Adrenal gland (tissue), 12 donors: Measurements from ENCODE around the gene TMOD4. TPM values are rescaled to one million over a fixed set of nuclear protein-coding genes. Genes with fewer than 3 reads are reported as not detected.

Experiments used
- DNase-seq, 7 donors: peaks; one replicate each; pipeline ENCODE4 v3.0.0-alpha.2; 2019 to 2020
- H3K27ac ChIP-seq, 5 donors: fragments of 200-600 bp; sonication (generic) in 4 of 5; 1 replicate in 3 of 5; 2 replicates in 2 of 5; pipeline versions ENCODE4 v1.5.1 to v1.8.0; 2016 to 2020; ENCODE audit warnings: mild to moderate bottlenecking in 1 of 5
- H3K27me3 ChIP-seq: fragments of 200-600 bp; 2 replicates; pipeline ENCODE4 v1.8.0; 2021
- H3K36me3 ChIP-seq, 2 donors: fragments of 200-600 bp; replicated peaks in 1 of 2; 1 replicate in 1 of 2; 2 replicates in 1 of 2; pipeline versions ENCODE4 v1.5.1 to v1.8.0; 2018 to 2022
- H3K4me1 ChIP-seq, 2 donors: fragments of 200-600 bp; replicated peaks in 1 of 2; 1 replicate in 1 of 2; 2 replicates in 1 of 2; pipeline versions ENCODE4 v1.5.1 to v1.8.0; 2018 to 2021
- H3K4me3 ChIP-seq, 4 donors: fragments of 200-600 bp; sonication (generic) in 3 of 4; one replicate each; pipeline ENCODE4 v1.5.1; 2016 to 2018
- H3K9me3 ChIP-seq, 3 donors: fragments of 200-600 bp; sonication (generic) in 1 of 3; replicated peaks in 1 of 3; 1 replicate in 2 of 3; 2 replicates in 1 of 3; pipeline versions ENCODE4 v1.5.1 to v1.8.0; 2016 to 2021
- POLR2A ChIP-seq, 2 donors: fragments of 450-650 bp; IDR thresholded peaks; one replicate each; pipeline ENCODE4 v1.6.1; 2017; ENCODE audit warnings: antibody characterized with exemption in 2 of 2, mild to moderate bottlenecking in 2 of 2, moderate library complexity in 1 of 2
- WGBS, 4 donors: extraction: QIAGEN DNeasy Blood & Tissue Kit in 2 of 4; methylation state at CpG; one replicate each; pipeline versions ENCODE4 v1.1.5 to v1.1.7; 2013 to 2017; 5-methylcytosine and 5-hydroxymethylcytosine counted together
- intact Hi-C, 2 donors: fragments of 100-400 bp; cut with DNase I; formaldehyde crosslinking; loops; one replicate each; pipeline versions ENCODE4 v1.14.1 to v1.15.0; 2022 to 2023
- polyA plus RNA-seq, 3 donors: library from polyadenylated mRNA; stranded (reverse); fragments of 200-250 nt in 2 of 3; fragments of 350-450 nt in 1 of 3; fragmentation: Illumina TruSeq in 1 of 3; extraction: RNeasy Lipid Tissue Mini Kit (QIAGEN cat#74804) in 1 of 3; gene quantifications; one replicate each; pipeline ENCODE4 v1.2.3, GENCODE V29; 2013 to 2014
- total RNA-seq, 9 donors: library from RNA; depleted of rRNA in 4 of 9; stranded (reverse); fragments of >200 nt in 4 of 9; fragments of 120-200 nt in 1 of 9; fragmentation: NEBNext Ultra II Directional in 1 of 9; extraction: Animal tissue kit (Norgen Biotek cat#: 25700) in 1 of 9; gene quantifications; one replicate each; pipeline versions ENCODE4 v1.1.0 to v1.2.4, GENCODE V29; 2013 to 2023
- TF ChIP-seq, protein P1 (sequence below), 6 experiments: fragments of 450-650 bp in 4 of 6; fragments of 200-600 bp in 2 of 6; sonication (generic) in 1 of 6; IDR thresholded peaks; 1 replicate in 5 of 6; 2 replicates in 1 of 6; pipeline versions ENCODE4 v1.5.1 to v1.8.0; 2016 to 2021; ENCODE audit warnings: antibody characterized with exemption in 6 of 6, mild to moderate bottlenecking in 2 of 6, moderate library complexity in 1 of 6
- donor health status: healthy with polysubstance abuse.
- donor health status: Bipolar disorder and iron deficiency.
- donor health status: DM: yes; HTN: yes; CAD: no.
- donor health status: DM: no; HTN: no; CAD: no.
- donor health status: DM: no; HTN: no; CAD: no.
- donor health status: DM: yes; HTN: yes; CAD: no.

Gene TMOD4
- total and polyA plus RNA-seq, 12 donors: 0.28 to 1.2 (median 0.84) TPM; not detected in 7

DNA sequence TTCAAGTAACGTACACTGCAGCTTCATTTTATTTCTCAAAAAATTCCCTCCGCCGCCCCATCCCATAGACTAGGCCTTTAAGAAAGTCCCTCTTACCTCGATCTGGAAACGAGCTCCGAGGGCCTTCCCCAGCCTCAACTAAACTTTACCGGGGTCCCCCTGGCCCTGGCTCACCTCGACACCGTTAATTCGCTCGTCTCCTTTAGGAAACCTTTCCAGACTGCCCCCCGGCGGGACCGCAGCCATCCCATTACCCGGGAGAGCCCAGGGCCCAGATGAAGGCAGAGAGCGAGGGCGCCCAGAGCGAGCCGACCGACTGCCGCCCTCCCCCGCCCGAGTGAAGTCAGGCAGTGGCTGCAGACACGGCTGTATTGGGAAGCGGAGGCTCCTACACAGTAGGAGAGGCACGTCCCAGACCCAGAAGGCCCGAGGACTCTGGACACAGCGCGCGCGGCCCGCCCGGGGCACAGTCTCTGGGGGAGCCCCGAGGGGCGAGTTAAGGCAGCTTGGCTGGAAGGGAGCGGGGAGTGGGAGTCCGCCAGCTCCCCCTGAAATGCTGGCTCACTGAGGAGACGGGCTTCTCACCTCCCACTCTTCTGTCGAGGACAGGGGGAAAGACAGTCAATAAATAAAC is 44.0 kb downstream of the TMOD4 start:
- intact Hi-C loops: no loop called here
- Histone ChIP-seq H3K4me3 (peak overlapping the region in 1 of 4 donors; percentile 39), H3K27me3 (no peaks in the 10 kb centered on the region), H3K4me1 (peaks cover 7 to 11% of the 10 kb centered on the region in 2 donors), H3K27ac (peak overlapping the region in 2 of 5 donors; percentile 31 to 52), H3K36me3 (no peaks in the 10 kb centered on the region), H3K9me3 (no peaks in the 10 kb centered on the region)
- TF ChIP-seq, protein P1, sequence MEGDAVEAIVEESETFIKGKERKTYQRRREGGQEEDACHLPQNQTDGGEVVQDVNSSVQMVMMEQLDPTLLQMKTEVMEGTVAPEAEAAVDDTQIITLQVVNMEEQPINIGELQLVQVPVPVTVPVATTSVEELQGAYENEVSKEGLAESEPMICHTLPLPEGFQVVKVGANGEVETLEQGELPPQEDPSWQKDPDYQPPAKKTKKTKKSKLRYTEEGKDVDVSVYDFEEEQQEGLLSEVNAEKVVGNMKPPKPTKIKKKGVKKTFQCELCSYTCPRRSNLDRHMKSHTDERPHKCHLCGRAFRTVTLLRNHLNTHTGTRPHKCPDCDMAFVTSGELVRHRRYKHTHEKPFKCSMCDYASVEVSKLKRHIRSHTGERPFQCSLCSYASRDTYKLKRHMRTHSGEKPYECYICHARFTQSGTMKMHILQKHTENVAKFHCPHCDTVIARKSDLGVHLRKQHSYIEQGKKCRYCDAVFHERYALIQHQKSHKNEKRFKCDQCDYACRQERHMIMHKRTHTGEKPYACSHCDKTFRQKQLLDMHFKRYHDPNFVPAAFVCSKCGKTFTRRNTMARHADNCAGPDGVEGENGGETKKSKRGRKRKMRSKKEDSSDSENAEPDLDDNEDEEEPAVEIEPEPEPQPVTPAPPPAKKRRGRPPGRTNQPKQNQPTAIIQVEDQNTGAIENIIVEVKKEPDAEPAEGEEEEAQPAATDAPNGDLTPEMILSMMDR (IDR thresholded peaks at IDR 0.05): no peak
- TF ChIP-seq POLR2A (IDR thresholded peaks at IDR 0.05): no peak
- WGBS, 4 donors: 39 to 68% (median 54%) methylated on average over 21 to 39 of the region's 39 CpGs
- peak in 1 of 7 donors; percentile 51 for DNase-seq

DNA sequence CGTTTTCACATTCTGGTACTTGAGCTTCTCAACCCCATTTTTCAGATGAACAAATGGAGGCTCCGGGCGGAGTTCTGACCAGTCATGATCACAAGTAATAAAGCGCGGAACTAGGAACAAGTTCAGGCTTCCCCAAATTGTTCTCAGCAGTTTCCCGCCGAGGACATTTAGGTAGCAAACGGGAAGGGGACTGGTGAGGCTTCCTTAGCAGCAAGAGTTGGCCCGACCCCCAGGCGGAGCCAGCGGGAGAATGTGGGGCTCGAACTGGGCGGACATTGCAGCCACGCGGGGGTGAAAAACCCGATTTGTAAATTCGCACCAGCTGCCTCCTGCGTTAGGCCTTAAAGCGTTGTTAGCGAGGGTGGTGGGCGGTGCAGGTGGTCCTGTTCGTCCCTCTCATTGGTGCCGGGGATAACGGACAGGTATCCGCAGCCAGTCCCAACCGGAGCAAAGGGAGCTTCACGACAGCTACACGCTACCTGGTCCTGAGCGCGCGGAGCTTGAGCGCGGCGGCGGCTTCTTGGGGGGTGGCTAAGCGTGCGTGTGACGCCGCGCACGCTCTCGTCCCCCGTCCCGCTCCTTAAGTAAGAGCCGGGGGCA is 44.7 kb downstream of the TMOD4 start:
- intact Hi-C loops: no loop called here
- H3K36me3 ChIP-seq: no peaks in the 10 kb centered on the region
- no peaks in the 10 kb centered on the region for H3K9me3 ChIP-seq
- H3K27me3 ChIP-seq: no peaks in the 10 kb centered on the region
- 30 to 48% (median 38%) methylated on average over 37 to 45 of the region's 45 CpGs for WGBS, 4 donors
- peak overlapping the region in 1 of 4 donors; percentile 39 for H3K4me3 ChIP-seq
- peaks cover 7 to 11% of the 10 kb centered on the region in 2 donors for H3K4me1 ChIP-seq
- H3K27ac ChIP-seq: peak overlapping the region in 2 of 5 donors; percentile 31 to 52
- TF ChIP-seq POLR2A (IDR thresholded peaks at IDR 0.05): no peak
- TF ChIP-seq, protein P1 (IDR thresholded peaks at IDR 0.05): no peak
- DNase-seq: peak; percentile 54 to 91 (median 63)

DNA sequence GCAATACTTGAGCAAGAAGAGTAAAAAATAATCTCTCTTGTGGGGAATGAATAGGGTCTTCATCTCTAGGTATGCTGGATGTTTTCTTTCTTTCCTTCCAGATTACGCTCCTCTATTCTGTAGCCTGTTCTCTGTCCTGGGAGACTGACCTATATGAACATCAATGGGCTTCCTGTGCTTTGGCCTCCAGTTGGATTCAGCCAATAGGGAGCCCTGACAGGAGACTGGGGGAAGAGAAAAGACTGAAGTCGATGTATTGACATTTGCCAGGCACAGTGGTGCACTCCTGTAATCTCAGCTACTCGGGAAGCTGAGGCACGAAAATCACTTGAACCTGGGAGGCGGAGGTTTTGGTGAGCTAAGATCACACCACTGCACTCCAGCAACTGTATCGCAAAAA is 47.0 kb downstream of the TMOD4 start:
- H3K4me3 ChIP-seq: no peak overlapping the region
- TF ChIP-seq, protein P1 (IDR thresholded peaks at IDR 0.05): no peak
- TF ChIP-seq POLR2A (IDR thresholded peaks at IDR 0.05): no peak
- H3K27ac ChIP-seq: no peak overlapping the region
- H3K4me1 ChIP-seq: peaks cover 7 to 11% of the 10 kb centered on the region in 2 donors
- H3K36me3 ChIP-seq: no peaks in the 10 kb centered on the region
- H3K27me3 ChIP-seq: no peaks in the 10 kb centered on the region
- no peaks in the 10 kb centered on the region for H3K9me3 ChIP-seq
- 78 to 90% (median 88%) methylated on average over 6 of the region's 6 CpGs for WGBS, 4 donors
- intact Hi-C loops: no loop called here
- DNase-seq: no peak

DNA sequence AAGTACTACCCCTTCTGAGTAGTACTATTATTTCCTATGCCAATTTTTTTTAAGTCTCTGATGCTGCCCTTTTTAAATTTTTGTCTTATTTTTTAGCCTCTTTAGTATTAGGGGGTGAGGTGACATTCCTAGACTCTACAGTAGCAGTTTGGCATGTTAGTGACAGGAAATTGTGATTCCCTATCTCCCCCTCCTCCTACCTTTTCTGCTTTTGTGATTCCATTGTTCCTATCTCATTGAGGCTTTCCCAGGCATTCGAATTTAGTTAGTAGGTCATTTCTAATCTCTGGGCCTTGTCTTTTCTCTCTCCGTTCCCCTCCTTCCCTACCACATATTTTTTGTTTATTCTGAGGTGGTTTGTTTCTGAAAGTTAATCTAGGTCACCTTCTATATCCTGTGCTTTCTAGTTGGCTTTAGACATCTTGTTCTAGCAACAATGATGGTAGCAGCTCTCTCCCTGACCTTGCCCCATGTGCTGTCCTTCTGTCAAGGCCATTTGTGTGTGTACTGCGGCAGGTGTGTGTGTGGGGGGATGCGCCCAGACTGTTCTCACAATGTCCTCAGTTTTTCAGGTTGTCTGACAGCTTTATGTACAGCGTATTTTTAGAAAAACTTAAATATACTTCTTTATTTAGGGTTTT is 50.9 kb downstream of the TMOD4 start:
- Histone ChIP-seq H3K36me3 (peaks cover 0 to 4% of the 10 kb centered on the region in 2 donors), H3K4me3 (no peak overlapping the region), H3K9me3 (no peaks in the 10 kb centered on the region), H3K27ac (no peak overlapping the region), H3K4me1 (no peaks in the 10 kb centered on the region), H3K27me3 (no peaks in the 10 kb centered on the region)
- intact Hi-C loops: no loop called here
- TF ChIP-seq, protein P1 (IDR thresholded peaks at IDR 0.05): no peak
- TF ChIP-seq POLR2A (IDR thresholded peaks at IDR 0.05): no peak
- 77 to 82% (median 81%) methylated on average over 5 of the region's 5 CpGs for WGBS, 4 donors
- DNase-seq: no peak
